ENCODE data around the gene FBRSL1. TPM values are rescaled to one million over a fixed set of nuclear protein-coding genes. Genes with fewer than 3 reads are reported as not detected.

The FBRSL1 gene
- total and polyA plus RNA-seq, 11 donors, result 23.0 to 88.2 (median 40.0) TPM

DNA sequence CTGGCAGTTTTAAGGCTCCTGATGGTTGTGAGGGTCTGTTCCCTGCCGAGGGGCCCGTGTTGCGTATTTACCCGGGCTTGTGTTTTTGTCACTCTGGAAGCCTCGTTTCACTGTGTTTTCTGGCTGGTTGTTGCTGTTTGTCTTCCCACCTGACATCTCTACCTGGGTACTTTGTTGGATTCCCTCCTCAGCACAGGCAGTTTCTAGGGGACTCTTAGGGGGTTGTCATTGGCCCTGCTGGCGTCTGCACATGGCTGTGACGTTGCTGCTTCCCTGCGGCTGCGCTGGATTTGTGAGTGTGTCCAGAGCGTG lies 6.4 kb downstream of the FBRSL1 start:
- DNase-seq (no peak), ATAC-seq (no peak)
- H3K9me3 ChIP-seq, result no peaks in the 10 kb centered on the region
- 84 to 91% (median 88%) methylated on average over 10 of the region's 10 CpGs for WGBS, 4 donors
- no peak overlapping the region for H3K27ac ChIP-seq
- intact Hi-C loops (cut with DNase I), result loop anchor here in 2 of 10 donors (2.0 to 10.0 kb wide), 2 partner anchors 64 to 98 kb away; no protein-coding TSS in a partner anchor
- H3K27me3 ChIP-seq, result no peaks in the 10 kb centered on the region
- TF ChIP-seq POLR2A (IDR thresholded peaks at IDR 0.05), result no peak
- no peak for TF ChIP-seq CTCF (IDR thresholded peaks at IDR 0.05)
- no peak overlapping the region for H3K4me3 ChIP-seq
- H3K4me1 ChIP-seq, result peaks cover 21 to 100% (median 92%) of the 10 kb centered on the region in 12 donors
- H3K36me3 ChIP-seq, result peaks cover 0 to 3% (median 0%) of the 10 kb centered on the region in 9 donors

GRCh38 chr12:132496710-132497109 lies 6.8 kb downstream of the FBRSL1 start:
- no peak overlapping the region for H3K27ac ChIP-seq
- H3K27me3 ChIP-seq, result no peaks in the 10 kb centered on the region
- intact Hi-C loops (cut with DNase I), result loop anchor here in 2 of 10 donors (2.0 to 10.0 kb wide), 2 partner anchors 64 to 98 kb away; no protein-coding TSS in a partner anchor
- ATAC-seq (no peak), DNase-seq (no peak)
- no peak overlapping the region for H3K4me3 ChIP-seq
- no peaks in the 10 kb centered on the region for H3K9me3 ChIP-seq
- peaks cover 0 to 3% (median 0%) of the 10 kb centered on the region in 9 donors for H3K36me3 ChIP-seq
- TF ChIP-seq CTCF (IDR thresholded peaks at IDR 0.05) (no peak), POLR2A (IDR thresholded peaks at IDR 0.05) (no peak)
- WGBS, 4 donors, result 87 to 95% (median 92%) methylated on average over 27 of the region's 27 CpGs
- peaks cover 21 to 100% (median 92%) of the 10 kb centered on the region in 12 donors for H3K4me1 ChIP-seq

DNA sequence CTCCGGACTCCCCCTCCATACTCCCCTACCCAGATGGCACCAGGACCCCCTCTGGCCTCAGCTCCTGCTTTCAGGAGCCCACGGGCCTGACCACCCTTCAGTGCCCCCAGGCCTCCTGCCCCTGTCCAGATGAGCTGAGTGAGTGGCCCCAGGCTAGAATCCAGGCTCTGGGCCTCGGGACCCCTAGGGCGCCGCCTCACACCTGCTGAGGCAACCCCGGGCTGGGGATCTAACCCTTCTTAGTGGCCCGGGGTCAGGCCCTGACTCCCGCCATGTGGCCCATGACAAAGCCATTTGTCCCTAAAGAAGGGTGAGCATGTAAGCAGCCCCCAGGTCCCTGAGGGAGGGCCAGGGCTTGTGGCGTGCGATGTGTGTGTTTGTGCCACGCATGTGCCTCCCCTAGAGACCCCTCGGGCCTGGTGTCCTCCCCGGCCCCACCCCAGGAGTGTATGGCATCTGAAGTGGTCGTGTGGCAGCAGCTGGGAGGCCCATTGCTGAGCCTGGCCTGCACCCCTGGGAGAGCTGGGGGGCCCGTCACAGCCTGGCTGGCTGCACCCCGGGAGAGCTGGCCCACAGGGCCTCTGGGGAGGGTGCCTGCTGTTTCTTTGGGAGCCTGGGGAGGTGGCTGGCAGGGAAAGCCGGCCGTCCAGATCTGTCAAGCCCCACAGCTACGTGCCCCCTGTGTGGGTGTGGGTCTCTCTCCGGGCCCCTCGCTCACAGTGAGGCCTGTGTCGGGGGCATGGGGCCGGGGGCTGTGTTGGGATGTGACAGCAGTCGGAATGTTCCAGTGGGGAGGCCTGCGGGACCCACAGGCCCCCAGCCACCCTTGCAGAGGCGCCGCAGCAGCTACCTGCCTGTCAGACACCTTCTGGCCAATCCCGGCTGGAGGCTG lies 7.8 kb downstream of the FBRSL1 start:
- no peak overlapping the region for H3K4me3 ChIP-seq
- whole genome bisulfite sequencing, 4 donors, result 70 to 83% (median 80%) methylated on average over 10 to 28 of the region's 28 CpGs
- ATAC-seq (no peak), DNase-seq (no peak)
- H3K36me3 ChIP-seq, result peaks cover 0 to 3% (median 0%) of the 10 kb centered on the region in 9 donors
- peaks cover 17 to 100% (median 89%) of the 10 kb centered on the region in 12 donors for H3K4me1 ChIP-seq
- no peaks in the 10 kb centered on the region for H3K27me3 ChIP-seq
- no peaks in the 10 kb centered on the region for H3K9me3 ChIP-seq
- intact Hi-C loops (cut with DNase I), result loop anchor here in 2 of 10 donors (2.0 to 10.0 kb wide), 2 partner anchors 63 to 97 kb away; no protein-coding TSS in a partner anchor
- TF ChIP-seq POLR2A (IDR thresholded peaks at IDR 0.05), result no peak
- no peak for TF ChIP-seq CTCF (IDR thresholded peaks at IDR 0.05)
- H3K27ac ChIP-seq, result no peak overlapping the region

DNA sequence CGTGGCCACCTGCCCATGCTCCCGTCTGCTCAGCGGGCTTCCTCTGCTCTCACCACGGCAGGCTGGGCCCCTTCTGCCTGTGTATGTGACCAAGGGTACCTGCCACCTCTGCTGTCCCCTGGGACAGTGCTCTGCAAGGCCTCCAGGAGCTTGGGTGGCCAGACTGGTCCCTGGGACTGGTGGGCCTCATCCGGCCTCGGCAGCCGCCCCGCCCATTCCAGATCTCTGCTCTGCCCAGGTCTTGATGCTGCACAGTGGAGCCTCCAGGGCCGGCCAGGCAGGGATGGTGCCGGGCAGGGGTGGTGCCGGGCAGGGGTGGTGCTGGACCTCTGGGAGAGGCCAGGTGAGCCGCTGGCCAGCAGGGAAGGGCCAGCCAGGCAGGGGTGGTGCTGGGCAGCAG lies 9.0 kb downstream of the FBRSL1 start:
- no peak for TF ChIP-seq POLR2A (IDR thresholded peaks at IDR 0.05)
- no peak for TF ChIP-seq CTCF (IDR thresholded peaks at IDR 0.05)
- Histone ChIP-seq H3K27ac (no peak overlapping the region), H3K4me3 (no peak overlapping the region), H3K4me1 (peaks cover 17 to 100% (median 89%) of the 10 kb centered on the region in 12 donors), H3K9me3 (no peaks in the 10 kb centered on the region), H3K27me3 (no peaks in the 10 kb centered on the region), H3K36me3 (no peaks in the 10 kb centered on the region)
- DNase-seq, result no peak
- 84 to 92% (median 87%) methylated on average over 11 to 12 of the region's 12 CpGs for WGBS, 4 donors
- ATAC-seq, result no peak
- intact Hi-C loops (cut with DNase I), result loop anchor here in 1 of 10 donors (10.0 kb wide), 1 partner anchor 96 kb away; no protein-coding TSS in a partner anchor

Measured in heart left ventricle (tissue), 16 donors.